HG03039 (cell line): Measurements from ENCODE around the gene TUBAL3.
A peak's percentile ranks its signal among the peaks of the same experiment; 100 is the strongest.
"Not testable (repeated sequence)": the region's sequence is repeated elsewhere in the genome, so short reads cannot be mapped to it uniquely, and the experiment has no call there.

Experiments
- ATAC-seq: cut with Tn5 transposase; IDR thresholded peaks from one replicate; pipeline ENCODE4 v1.9.1; 2021; ENCODE audit warnings: mild to moderate bottlenecking, moderate library complexity; ENCODE audit not compliant: unreplicated experiment

TUBAL3 gene

GRCh38 chr10:5424751-5425150 is 20.1 kb upstream of the TUBAL3 start:
- no peak for ATAC-seq

GRCh38 chr10:5423771-5424170 is 19.1 kb upstream of the TUBAL3 start:
- ATAC-seq: no peak

- ATAC-seq: no peak
Observed at GRCh38 chr10:5419466-5420094, 15.0 kb upstream of the TUBAL3 start.

- no peak for ATAC-seq
Observed at GRCh38 chr10:5418584-5418983, 14.0 kb upstream of the TUBAL3 start.

GRCh38 chr10:5416981-5417380 is 12.4 kb upstream of the TUBAL3 start:
- no peak for ATAC-seq

- no peak for ATAC-seq
Observed at GRCh38 chr10:5413012-5413938, 8.6 kb upstream of the TUBAL3 start.

GRCh38 chr10:5412277-5412941 is 7.8 kb upstream of the TUBAL3 start, which contains the start of gene NET1:
TSS of gene NET1 (plus strand) at chr10:5412557. CDS start at chr10:5412693, 136 bp downstream.
- peak; percentile 95 for ATAC-seq

- no peak for ATAC-seq
Observed at GRCh38 chr10:5411941-5412276, 7.3 kb upstream of the TUBAL3 start.

GRCh38 chr10:5410787-5411186 is 6.2 kb upstream of the TUBAL3 start:
- ATAC-seq: not testable (repeated sequence)

GRCh38 chr10:5406918-5407317 is 2.3 kb upstream of the TUBAL3 start:
- no peak for ATAC-seq

- ATAC-seq: no peak
Observed at GRCh38 chr10:5402798-5403197, 1.8 kb downstream of the TUBAL3 start.

GRCh38 chr10:5400468-5401240 is 4.0 kb downstream of the TUBAL3 start:
- no peak for ATAC-seq

GRCh38 chr10:5399332-5399731 is 5.3 kb downstream of the TUBAL3 start:
- no peak for ATAC-seq

GRCh38 chr10:5396556-5397300 is 7.9 kb downstream of the TUBAL3 start:
- no peak for ATAC-seq

- no peak for ATAC-seq
Observed at GRCh38 chr10:5395168-5395567, 9.5 kb downstream of the TUBAL3 start.

GRCh38 chr10:5393529-5393928 is 11.1 kb downstream of the TUBAL3 start:
- no peak for ATAC-seq

GRCh38 chr10:5391790-5392189 is 12.8 kb downstream of the TUBAL3 start:
- no peak for ATAC-seq

GRCh38 chr10:5390607-5391205 is 13.9 kb downstream of the TUBAL3 start:
- ATAC-seq: no peak

- ATAC-seq: no peak
Observed at GRCh38 chr10:5387169-5387568, 17.5 kb downstream of the TUBAL3 start.

- ATAC-seq: no peak
Observed at GRCh38 chr10:5385224-5385623, 19.4 kb downstream of the TUBAL3 start.
